Measurements from ENCODE around the gene KRT6A. TPM values are rescaled to one million over a fixed set of nuclear protein-coding genes. Genes with fewer than 3 reads are reported as not detected.

KRT6A gene
- total RNA-seq, 1 experiment from 2014 or later, result 0.24 TPM

GRCh38 chr12:52464897-52465296 lies 28.2 kb downstream of the KRT6A start:
- no peak for TF ChIP-seq EZH2 (IDR thresholded peaks at IDR 0.05; ENCODE audit: borderline replicate concordance, low read depth, low read length, poor library complexity, severe bottlenecking)
- Histone ChIP-seq H3K9me3 (ENCODE audit: low read depth, low read length, poor library complexity, severe bottlenecking) (no peaks in the 10 kb centered on the region), H3K36me3 (ENCODE audit: insufficient read depth, low read length, poor library complexity, severe bottlenecking) (no peaks in the 10 kb centered on the region), H3K4me1 (ENCODE audit: insufficient read depth, low read length, poor library complexity, severe bottlenecking) (no peaks in the 10 kb centered on the region), H3K27ac (ENCODE audit: low read depth, low read length, poor library complexity, severe bottlenecking) (no peak overlapping the region), H3K4me3 (ENCODE audit: low read depth, low read length, poor library complexity, severe bottlenecking) (no peak overlapping the region), H3K27me3 (replicated peaks; ENCODE audit: insufficient read depth, low read depth, low read length, poor library complexity) (peaks cover 13% of the 10 kb centered on the region)
- no TSS peak for BruUV-seq (replicated peaks)
- POLR2A ChIA-PET (ENCODE audit: low non-redundant PET), result no interaction called here
- intact Hi-C loops (cut with micrococcal nuclease; ENCODE audit: unreplicated experiment), result no loop called here
- CTCF ChIA-PET, result no interaction called here
- no peak for DNase-seq (ENCODE audit: low spot score)

GRCh38 chr12:52461693-52462092 lies 31.4 kb downstream of the KRT6A start:
- no TSS peak for BruUV-seq (replicated peaks)
- POLR2A ChIA-PET (ENCODE audit: low non-redundant PET), result no interaction called here
- intact Hi-C loops (cut with micrococcal nuclease; ENCODE audit: unreplicated experiment), result no loop called here
- Histone ChIP-seq H3K36me3 (ENCODE audit: insufficient read depth, low read length, poor library complexity, severe bottlenecking) (no peaks in the 10 kb centered on the region), H3K27me3 (replicated peaks; ENCODE audit: insufficient read depth, low read depth, low read length, poor library complexity) (peaks cover 10% of the 10 kb centered on the region), H3K27ac (ENCODE audit: low read depth, low read length, poor library complexity, severe bottlenecking) (no peak overlapping the region), H3K4me1 (ENCODE audit: insufficient read depth, low read length, poor library complexity, severe bottlenecking) (no peaks in the 10 kb centered on the region), H3K4me3 (ENCODE audit: low read depth, low read length, poor library complexity, severe bottlenecking) (no peak overlapping the region), H3K9me3 (ENCODE audit: low read depth, low read length, poor library complexity, severe bottlenecking) (no peaks in the 10 kb centered on the region)
- CTCF ChIA-PET, result no interaction called here
- DNase-seq (ENCODE audit: low spot score), result no peak
- TF ChIP-seq CTCF (conservative IDR thresholded peaks at IDR 0.05; ENCODE audit: low read depth, low read length), result no peak

DNA sequence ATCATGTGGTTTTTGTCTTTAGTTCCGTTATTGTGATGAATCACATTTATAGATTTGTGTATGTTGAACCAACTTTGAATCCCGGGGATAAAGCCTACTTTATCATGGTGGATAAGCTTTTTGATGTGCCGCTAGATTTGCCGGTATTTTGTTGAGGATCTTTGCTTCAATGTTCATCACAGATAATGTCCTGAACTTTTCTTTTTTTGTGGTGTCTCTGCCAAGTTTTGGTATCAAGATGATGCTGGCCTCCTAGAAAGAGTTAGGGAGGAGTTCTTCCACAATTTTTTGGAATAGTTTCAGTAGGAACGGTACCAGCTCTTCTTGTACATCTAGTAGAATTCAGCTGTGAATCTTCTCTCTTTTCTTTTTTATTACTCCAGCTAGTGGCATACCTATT lies 34.2 kb downstream of the KRT6A start:
- POLR2A ChIA-PET (ENCODE audit: low non-redundant PET), result no interaction called here
- TF ChIP-seq EZH2 (IDR thresholded peaks at IDR 0.05; ENCODE audit: borderline replicate concordance, low read depth, low read length, poor library complexity, severe bottlenecking) (no peak), CTCF (conservative IDR thresholded peaks at IDR 0.05; ENCODE audit: low read depth, low read length) (no peak)
- BruUV-seq (replicated peaks), result no TSS peak

DNA sequence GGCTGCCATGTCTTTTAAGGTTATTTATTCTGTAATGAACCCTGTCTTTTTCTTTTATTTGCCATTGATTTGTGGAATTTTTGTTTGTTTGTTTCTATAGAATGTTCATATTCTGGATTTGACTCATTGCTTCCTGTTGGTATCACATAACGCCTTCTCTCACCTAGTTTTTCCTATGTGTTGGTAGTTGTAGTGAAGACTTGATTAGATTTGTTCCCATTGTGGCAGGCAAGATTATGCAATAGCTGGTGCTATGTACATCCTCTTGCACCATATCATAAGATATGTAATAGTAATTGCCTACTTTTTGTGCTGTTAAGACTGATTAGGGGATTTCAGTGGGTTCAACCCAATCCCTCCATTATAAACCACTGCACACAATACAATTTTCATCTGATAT lies 37.2 kb downstream of the KRT6A start:
- intact Hi-C loops (cut with micrococcal nuclease; ENCODE audit: unreplicated experiment), result no loop called here
- DNase-seq (ENCODE audit: low spot score), result no peak
- no TSS peak for BruUV-seq (replicated peaks)
- TF ChIP-seq CTCF (conservative IDR thresholded peaks at IDR 0.05; ENCODE audit: low read depth, low read length) (no peak), EZH2 (IDR thresholded peaks at IDR 0.05; ENCODE audit: borderline replicate concordance, low read depth, low read length, poor library complexity, severe bottlenecking) (no peak)
- ChIA-PET CTCF (no interaction called here), POLR2A (ENCODE audit: low non-redundant PET) (no interaction called here)
- Histone ChIP-seq H3K4me3 (ENCODE audit: low read depth, low read length, poor library complexity, severe bottlenecking) (no peak overlapping the region), H3K27ac (ENCODE audit: low read depth, low read length, poor library complexity, severe bottlenecking) (no peak overlapping the region), H3K36me3 (ENCODE audit: insufficient read depth, low read length, poor library complexity, severe bottlenecking) (no peaks in the 10 kb centered on the region), H3K27me3 (replicated peaks; ENCODE audit: insufficient read depth, low read depth, low read length, poor library complexity) (peaks cover 15% of the 10 kb centered on the region), H3K4me1 (ENCODE audit: insufficient read depth, low read length, poor library complexity, severe bottlenecking) (no peaks in the 10 kb centered on the region), H3K9me3 (ENCODE audit: low read depth, low read length, poor library complexity, severe bottlenecking) (no peaks in the 10 kb centered on the region)

More for the DNA sequence above, 34.2 kb downstream of the KRT6A start:
- no peaks in the 10 kb centered on the region for H3K9me3 ChIP-seq (ENCODE audit: low read depth, low read length, poor library complexity, severe bottlenecking)
- no peak overlapping the region for H3K4me3 ChIP-seq (ENCODE audit: low read depth, low read length, poor library complexity, severe bottlenecking)
- H3K27me3 ChIP-seq (replicated peaks; ENCODE audit: insufficient read depth, low read depth, low read length, poor library complexity), result peaks cover 6% of the 10 kb centered on the region
- no peaks in the 10 kb centered on the region for H3K36me3 ChIP-seq (ENCODE audit: insufficient read depth, low read length, poor library complexity, severe bottlenecking)
- intact Hi-C loops (cut with micrococcal nuclease; ENCODE audit: unreplicated experiment), result no loop called here
- no peak overlapping the region for H3K27ac ChIP-seq (ENCODE audit: low read depth, low read length, poor library complexity, severe bottlenecking)
- no peaks in the 10 kb centered on the region for H3K4me1 ChIP-seq (ENCODE audit: insufficient read depth, low read length, poor library complexity, severe bottlenecking)
- DNase-seq (ENCODE audit: low spot score), result no peak
- CTCF ChIA-PET, result interaction anchor here (0.7 kb wide), 1 partner anchor 212 kb away, joined by 4 read pairs; no protein-coding TSS in a partner anchor

All from A673 (cell line).